ENCODE data around the gene PPP1R14D.

Gene PPP1R14D

DNA sequence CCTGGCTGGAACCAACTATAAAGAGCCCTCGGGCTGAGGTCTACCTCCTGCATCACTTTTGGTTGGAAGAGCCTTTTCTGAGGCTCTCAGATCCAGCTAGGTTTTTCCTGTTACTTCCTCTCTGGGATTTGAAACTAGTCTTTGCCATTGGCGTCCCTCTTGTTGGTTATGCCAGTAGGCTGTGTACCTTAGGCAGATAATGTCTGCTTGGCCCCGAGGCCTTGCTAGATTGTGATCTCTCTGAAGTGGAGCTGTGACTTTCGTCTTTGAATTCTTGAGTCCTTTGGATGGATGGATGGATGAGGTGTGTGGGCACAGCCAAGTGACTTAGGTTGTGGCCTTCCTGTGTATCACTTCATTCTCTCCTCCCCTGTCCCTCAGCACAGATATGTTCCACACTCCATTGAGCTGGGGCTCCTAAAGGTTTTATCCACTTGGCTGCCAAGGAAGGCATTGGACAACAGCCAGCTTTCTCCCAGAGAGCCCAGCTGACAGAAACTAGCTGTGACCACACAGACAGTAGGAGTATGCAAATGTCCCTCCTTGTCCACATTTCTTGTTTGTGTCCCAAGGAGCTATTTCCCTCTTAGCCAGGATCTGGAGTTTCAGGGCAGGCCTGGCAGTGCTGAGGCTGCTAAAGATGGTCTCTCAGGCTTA lies 13.3 kb downstream of the PPP1R14D start:
- no peak for DNase-seq

DNA sequence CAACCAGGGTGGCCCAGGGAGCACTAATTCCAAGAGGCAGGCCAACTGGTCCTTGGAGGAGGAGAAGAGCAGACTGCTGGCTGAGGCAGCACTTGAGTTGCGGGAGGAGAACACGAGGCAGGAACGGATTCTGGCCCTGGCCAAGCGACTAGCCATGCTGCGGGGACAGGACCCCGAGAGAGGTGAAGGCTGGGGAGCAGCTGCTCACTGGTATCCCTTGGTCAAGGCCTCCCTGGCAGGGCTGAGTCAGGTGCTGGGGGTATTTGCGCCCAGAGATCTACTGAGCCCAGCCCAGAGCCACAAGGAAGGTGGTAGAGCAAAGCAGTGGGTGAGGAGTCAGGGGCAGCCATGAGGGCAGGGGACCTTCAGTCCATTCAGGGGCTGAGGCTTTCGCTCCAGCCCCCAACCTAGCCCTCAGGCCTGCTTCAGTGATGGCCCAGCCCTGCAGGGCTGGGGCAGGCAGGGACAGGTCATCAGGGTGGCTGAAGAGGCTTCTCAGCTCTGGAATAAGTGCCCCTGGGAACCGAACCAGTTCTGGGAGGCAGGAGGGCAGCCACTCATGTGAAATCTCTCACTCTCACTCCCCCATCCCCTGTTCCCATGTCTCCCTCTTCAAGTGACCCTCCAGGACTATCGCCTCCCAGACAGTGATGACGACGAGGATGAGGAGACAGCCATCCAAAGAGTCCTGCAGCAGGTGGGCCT lies 15.6 kb downstream of the PPP1R14D start:
- DNase-seq: no peak

DNA sequence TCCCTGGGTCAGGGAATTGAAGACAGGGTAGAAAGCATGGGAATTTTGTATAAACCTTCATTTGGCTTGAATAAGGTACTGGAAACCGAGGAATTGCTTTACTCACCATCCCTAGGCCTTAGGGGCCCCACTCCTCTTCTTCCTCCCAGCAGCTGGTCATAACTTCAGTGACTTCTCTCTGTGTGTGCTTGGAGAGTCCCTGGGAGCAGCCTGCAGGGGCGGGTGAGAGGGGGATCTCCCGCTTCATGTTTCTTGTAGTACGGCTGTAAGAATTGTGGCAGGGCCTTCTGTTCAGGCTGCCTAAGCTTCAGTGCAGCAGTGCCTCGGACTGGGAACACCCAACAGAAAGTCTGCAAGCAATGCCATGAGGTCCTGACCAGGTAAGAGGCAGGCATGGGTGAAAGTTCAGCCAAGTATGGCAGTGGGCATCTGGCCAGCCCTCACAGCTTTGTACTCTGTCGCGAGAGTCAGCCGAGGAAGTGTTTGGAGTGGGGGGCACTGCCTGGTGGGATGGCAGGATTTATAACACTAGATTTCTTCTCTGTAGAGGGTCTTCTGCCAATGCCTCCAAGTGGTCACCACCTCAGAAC lies 19.6 kb downstream of the PPP1R14D start:
- DNase-seq: no peak

DNA sequence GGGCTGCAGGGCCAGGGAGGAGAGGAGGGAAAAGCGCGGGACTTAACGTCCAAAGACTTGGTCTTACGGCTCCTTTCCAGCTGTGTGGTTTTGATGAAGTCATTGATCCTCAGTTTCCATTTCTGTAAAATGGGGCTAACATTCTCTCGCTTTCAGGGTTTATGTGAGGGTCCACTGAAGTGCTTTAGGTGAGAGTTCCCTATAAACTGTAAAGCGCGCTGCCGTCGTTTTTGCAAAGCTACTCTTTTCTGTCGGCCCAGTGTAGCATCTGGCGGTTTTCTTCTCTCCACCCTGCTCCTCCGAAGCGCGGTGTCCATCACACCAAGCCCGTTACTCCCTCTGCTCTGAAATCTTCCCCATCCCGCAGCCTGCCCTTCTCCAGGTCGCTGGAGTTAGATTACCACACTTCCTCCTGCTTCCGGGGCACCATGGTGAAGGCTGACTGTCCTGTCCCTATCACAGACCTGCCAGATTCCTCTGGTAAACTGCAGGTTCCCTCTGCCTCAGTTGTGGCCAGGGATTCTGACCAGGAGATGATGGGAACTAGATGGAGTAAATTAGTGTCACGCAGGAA lies 20.5 kb downstream of the PPP1R14D start:
- DNase-seq: no peak

DNA sequence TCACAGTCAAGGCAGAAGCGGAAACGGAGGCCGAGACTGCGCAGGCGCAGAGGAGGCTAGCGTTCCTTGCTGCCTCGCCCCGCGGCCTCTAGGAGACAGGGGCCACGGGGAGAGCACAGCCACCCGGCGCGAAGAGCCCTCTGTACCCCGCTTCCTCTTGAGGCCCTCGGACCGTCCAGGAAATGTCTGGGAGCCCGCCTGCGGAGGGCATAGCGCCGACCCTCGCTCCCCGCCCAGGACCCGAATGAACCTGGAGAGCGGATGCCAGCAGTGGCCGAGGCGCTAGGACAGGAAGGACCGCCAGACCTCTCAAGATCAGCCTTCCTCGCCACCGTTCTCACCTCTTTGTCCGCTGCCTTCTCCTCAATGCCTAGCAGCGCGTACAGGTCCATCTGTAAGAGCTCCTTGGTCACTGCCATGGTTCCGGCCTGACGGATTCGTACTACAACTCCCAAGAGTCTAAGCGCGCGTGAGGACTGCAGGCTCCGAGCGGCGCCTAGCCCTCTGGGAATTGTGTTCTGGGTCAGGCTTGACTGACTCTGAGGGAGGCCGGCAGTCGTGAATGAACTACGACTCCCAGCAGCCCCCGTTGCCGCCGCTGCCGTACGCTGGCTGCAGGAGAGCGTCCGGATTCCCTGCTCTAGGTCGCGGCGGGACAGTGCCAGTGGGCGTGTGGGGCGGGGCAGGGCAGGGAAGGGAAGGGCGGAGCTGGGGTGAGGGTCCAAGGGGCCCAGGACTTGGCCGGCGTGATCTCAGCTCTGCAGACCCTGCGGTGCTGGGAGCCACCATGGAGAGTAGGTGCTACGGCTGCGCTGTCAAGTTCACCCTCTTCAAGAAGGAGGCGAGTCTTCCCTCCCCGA lies 21.2 kb downstream of the PPP1R14D start, which contains the start of the genes DNAJC17 and ZFYVE19:
DNAJC17 (minus strand) TSS at position 446 of the 860 bp plus-strand sequence; CDS start at position 419, 27 bp downstream.
ZFYVE19 (plus strand) TSS at position 62 of the 860 bp plus-strand sequence; CDS start at position 563, 501 bp downstream.
- peak; percentile 98 for DNase-seq

DNA sequence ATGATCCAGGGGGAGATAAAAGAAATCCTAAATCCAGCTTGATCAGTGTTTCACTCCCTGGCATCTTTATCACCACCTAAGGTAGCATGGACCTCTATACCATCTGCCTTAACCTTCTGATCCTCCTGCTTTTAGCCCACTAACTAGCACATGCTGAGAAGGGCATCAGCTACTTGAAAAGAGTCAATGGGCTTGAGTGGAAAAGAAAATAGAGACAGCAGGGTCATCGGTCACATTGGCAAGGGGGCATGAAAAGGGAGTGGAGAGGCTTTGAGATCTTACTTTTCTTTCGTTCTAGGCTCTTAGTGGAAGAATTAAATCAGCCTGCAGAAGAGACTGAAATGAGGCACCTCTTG lies 21.9 kb downstream of the PPP1R14D start:
- DNase-seq: no peak

DNA sequence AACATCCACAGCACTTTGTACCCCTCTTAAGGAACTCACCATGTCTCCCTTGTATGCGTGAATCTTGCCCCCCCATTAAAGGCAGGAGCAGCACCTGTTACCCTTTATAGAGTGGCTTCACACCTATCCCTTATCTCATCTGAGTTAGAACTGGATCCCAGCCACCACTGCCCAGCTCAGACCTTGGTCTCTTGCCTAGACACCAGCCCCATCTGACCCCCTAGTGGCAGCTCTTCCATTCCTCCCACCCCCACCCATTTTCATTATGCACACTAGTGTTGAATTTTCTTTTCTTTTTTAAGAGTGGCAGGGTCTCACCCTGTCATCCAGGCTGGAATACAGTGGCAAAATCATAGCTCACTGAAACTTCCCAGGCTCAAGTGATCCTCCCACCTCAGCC lies 24.8 kb downstream of the PPP1R14D start:
- no peak for DNase-seq

DNA sequence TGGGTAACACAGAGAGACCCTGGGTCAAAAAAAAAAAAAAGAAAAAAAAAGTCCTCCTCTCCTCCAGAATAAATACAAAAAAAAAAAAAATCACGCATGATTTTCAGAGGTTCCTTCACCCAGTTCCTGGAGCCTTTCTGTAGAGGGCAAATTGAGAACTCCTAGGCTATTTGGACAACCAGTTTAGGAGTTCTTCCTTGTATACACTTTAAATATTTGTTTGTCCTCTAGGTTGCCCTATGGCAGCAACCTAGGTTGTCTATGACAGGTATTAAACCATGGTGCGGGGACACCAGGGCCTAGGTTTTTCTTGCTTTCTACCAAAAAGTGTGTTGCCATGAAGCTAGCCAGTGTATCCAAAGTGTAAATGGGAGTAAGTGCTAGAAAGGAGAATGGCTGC lies 25.4 kb downstream of the PPP1R14D start:
- DNase-seq: no peak

DNA sequence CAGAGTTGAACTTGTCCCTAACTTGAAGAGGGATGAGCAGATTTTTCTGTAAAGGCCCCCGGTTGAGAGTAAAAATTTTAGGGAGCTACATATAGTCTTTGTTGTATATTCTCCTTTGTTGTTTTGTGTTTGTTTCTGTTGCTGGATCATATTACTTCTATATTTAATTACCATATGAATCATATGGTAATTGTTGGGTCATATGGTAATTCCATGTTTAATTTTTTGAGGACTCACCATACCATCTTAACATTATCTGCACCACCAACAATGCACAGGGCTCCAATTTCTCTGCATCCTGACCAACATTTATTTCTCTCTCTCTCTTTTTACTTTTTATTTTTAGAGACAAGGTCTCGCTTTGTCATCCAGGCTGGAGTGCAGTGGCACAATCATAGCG lies 29.0 kb downstream of the PPP1R14D start:
- DNase-seq: no peak

DNA sequence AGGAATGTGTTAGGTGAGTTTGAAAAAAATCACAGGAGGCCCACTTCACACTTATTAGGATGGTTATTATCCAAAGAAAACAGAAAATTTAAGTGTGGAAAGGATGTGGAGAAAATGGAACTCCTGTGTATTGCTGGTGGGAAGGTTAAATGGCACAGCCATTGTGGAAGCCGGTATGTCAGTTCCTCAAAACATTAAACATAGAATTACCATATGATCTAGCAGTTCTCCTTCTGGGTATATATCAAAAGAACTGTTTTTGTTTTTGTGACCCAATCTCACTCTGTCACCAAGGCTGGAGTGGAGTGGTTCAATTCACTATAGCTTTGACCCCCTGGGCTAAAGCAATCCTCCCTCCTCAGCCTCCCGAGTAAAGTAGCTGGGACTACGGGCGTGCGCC lies 32.0 kb downstream of the PPP1R14D start:
- DNase-seq: no peak

- no peak for DNase-seq
Observed at GRCh38 chr15:40796041-40796440, 32.5 kb downstream of the PPP1R14D start.

- no peak for DNase-seq
Observed at GRCh38 chr15:40793216-40793989, 35.1 kb downstream of the PPP1R14D start.

DNA sequence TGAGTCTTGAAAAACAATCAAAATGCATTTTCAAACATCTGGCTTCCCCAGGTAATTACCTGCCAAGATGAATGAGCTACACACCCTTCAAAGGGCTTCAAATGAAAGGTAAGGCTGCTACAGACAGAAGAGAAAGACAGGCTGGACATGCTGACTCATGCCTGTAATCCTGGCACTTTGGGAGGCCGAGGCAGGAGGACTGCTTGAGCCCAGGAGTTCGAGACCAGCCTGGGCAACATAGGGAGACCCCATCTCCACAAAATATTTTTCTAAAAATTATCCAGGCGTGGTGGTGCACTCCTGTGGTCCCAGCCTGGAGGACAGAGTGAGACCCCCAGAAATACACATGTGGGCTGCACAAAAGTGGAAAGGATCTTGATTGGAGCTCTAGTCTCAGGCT lies 36.1 kb downstream of the PPP1R14D start:
- no peak for DNase-seq

GRCh38 chr15:40790718-40791117 lies 37.8 kb downstream of the PPP1R14D start:
- no peak for DNase-seq

DNA sequence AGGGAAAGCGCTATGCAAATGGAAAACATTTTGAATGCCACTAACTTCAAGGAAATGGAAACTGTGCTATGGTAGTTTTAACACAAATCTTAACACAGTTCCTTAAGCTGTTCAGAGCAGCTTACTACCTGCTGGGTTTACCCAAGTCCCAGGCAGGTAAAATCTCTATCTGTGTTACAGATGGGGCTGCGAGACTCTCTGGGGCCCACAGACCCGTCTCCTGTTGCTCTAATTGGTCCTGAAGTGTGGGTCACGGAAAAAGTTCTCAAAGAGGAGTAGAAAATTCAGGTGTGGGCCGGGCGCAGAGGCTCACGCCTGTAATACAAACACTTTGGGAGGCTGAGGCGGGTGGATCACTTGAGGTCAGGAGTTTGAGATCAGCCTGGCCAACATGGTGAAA lies 38.5 kb downstream of the PPP1R14D start:
- no peak for DNase-seq

DNA sequence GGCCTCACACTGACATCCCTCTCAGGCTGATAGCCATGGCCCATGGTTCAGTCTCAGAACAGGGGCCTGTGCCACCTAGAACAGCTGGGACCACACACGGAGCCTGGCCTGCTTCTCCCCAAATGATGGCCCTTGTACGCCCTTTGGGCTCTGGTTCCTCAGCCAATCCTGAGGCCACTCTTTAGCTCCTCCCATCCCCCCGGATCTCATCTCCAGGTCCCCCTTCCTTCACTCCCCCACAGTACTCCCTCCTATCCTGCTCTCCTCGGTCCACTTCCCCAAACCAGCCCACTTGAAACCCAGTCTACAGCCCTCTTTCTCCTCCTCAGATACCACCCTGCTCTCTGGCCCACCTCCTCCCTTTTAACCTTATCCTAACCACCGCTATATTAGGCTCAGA lies 39.4 kb downstream of the PPP1R14D start:
- no peak for DNase-seq

DNA sequence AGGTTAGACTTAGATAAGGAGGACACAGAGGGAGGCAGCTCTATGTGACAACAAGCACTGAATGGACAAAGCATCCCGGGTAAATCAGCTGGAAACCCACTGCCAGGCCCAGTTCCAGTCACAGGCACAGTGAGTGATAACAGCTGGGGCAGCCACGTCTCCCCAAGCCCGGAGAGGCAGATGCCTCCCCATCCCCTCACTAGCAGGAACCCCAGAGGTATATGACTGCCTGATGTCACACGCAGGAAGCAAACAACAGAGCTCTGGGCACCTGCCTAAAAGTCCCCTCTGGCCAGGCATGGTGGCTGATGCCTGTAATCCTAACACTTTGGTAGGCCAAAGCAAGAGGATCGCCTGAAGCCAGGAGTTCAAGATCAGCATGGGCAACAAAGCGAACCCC lies 40.5 kb downstream of the PPP1R14D start:
- DNase-seq: no peak

DNA sequence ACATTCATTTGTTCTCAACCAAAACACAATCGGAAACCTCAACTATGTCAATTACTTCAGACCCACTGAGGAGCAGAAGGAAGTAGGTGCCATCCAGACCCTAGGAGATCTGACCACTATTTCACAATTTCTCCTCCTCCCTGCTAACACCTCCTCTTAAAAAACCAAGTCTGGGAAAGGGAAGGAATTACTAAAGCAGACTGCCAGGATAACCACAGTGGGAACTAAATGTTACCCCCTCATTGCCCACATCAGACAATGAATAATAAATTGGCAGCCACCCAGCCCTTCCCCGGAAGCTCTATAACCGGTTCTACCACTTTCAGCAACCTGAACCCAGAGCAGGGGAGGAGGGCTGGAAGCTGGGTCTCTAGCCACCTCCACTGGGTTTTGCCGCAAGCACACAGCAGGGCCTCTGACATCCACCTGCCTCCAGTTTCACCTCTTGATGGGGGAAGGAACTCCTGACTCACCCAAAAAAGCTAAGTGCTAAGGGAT lies 41.1 kb downstream of the PPP1R14D start:
- no peak for DNase-seq

- no peak for DNase-seq
Observed at GRCh38 chr15:40785814-40786213, 42.7 kb downstream of the PPP1R14D start.

GRCh38 chr15:40785164-40785563 lies 43.3 kb downstream of the PPP1R14D start:
- DNase-seq: no peak

- DNase-seq: no peak
Observed at GRCh38 chr15:40782609-40783227, 45.8 kb downstream of the PPP1R14D start.
